Endothelial cell of umbilical vein (primary cell): ENCODE data around the gene POGLUT3.

Experiments used
- EZH2 ChIP-seq: IDR thresholded peaks from 2 replicates; pipeline ENCODE4 v1.6.1; 2012; ENCODE audit warnings: borderline replicate concordance, low read depth, mild to moderate bottlenecking, moderate library complexity, low read length, inconsistent platforms; ENCODE audit not compliant: severe bottlenecking
- POLR2AphosphoS5 ChIP-seq: IDR thresholded peaks from 2 replicates; pipeline ENCODE4 v1.6.1; 2012; ENCODE audit warnings: low read depth, mild to moderate bottlenecking, control low read depth, low read length, moderate library complexity; ENCODE audit not compliant: insufficient read depth
- TF ChIP-seq, protein P1 (sequence below), 2 donors: IDR thresholded peaks; 1 replicate in 1 of 2; 2 replicates in 1 of 2; pipeline ENCODE4 v1.5.1; 2011; ENCODE audit warnings: low read length in 2 of 2, mild to moderate bottlenecking in 2 of 2, moderate library complexity in 2 of 2, control low read depth in 1 of 2, inconsistent platforms in 1 of 2, low read depth in 1 of 2; ENCODE audit not compliant: insufficient read depth in 1 of 2; ENCODE audit errors: extremely low read depth in 1 of 2

DNA sequence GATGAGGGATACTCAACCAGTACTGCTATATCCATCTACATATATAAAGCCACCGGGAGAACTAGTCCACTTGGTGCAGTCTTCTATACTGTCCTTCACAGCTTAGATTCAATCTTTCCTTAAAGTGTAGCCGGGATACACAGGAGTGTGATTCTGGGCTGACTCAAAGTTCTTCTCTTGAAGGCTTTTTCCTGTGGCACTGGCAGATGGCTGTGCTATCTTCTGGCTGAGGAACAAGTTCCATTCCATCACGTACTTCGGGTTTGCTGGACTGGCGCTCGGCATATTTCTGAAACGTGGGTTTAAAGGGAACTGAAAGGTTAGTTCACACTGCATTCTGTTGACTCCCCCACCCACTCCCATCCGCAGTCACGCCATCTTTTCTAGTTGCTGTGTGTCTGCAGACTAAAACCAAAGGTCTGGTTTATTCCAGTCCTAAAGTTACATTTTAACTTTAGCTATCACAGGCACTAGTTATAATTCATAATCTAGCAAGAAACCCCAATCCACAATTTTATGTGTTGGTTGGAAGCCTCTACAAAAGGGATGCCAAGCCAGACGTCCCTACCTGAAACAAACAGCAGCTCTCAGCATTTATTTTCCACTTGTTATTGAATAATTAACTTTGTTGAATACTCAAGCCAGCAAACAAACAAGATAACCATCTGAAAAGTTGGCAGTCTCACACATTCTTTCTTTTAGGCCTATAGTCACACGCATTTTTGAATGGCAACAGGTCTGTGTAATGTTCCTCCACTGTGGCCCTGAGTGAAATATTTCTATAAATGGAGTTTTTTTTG lies 23.3 kb downstream of the POGLUT3 start:
- TF ChIP-seq, protein P1, sequence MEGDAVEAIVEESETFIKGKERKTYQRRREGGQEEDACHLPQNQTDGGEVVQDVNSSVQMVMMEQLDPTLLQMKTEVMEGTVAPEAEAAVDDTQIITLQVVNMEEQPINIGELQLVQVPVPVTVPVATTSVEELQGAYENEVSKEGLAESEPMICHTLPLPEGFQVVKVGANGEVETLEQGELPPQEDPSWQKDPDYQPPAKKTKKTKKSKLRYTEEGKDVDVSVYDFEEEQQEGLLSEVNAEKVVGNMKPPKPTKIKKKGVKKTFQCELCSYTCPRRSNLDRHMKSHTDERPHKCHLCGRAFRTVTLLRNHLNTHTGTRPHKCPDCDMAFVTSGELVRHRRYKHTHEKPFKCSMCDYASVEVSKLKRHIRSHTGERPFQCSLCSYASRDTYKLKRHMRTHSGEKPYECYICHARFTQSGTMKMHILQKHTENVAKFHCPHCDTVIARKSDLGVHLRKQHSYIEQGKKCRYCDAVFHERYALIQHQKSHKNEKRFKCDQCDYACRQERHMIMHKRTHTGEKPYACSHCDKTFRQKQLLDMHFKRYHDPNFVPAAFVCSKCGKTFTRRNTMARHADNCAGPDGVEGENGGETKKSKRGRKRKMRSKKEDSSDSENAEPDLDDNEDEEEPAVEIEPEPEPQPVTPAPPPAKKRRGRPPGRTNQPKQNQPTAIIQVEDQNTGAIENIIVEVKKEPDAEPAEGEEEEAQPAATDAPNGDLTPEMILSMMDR (IDR thresholded peaks at IDR 0.05; ENCODE audit: extremely low read depth in 1 of 2, insufficient read depth in 1 of 2, low read depth in 1 of 2, low read length in 2 of 2): no peak
- TF ChIP-seq EZH2: no peak
- TF ChIP-seq POLR2AphosphoS5: no peak
